Activated CD8-positive, alpha-beta memory T cell treated with anti-CD3 and anti-CD28 coated beads for 4 hours (primary cell): Measurements from ENCODE around the gene PLXNA1.

Source experiments
- DNase-seq, 2 donors: peaks; one replicate each; pipeline ENCODE4 v3.0.0-alpha.2; 2020; ENCODE audit warnings: low read depth in 2 of 2

PLXNA1 gene

DNA sequence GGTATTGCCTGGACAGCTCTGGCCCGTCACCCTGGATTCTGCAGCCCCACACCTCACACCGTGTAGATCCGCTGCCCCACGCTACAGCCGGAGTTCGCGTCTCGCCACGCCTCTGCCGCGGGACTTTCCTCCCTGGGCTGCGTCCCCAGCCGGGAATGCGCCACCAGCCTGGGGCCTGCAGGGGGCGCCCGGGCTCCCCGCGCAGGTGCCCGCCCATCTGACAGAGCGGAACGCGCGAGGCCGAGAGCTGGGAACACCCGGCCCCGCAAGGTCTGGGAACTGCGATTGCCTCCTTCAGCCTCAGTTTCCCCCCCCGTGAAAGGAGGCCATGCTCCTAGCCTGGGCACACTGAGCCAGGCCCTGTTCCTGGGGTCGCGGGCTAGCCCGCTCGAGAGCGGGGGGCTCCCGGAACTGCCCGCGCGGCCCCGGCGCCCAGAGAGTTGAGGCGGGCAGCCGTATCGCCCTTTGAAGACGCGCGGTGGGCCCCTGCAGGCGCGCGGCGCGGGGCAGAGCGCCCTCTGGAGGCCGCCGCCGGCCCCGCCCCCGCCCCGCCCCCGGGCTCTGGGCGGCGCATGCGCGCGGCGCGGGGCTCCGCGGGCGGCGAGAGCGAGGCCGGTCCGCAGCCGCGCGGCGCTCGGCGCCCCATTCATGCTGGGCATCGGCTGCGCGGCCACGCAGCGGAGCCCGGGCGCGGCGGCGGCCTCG, at the start of gene PLXNA1:
Gene PLXNA1, plus strand, starts transcription at position 645 of the 705 bp plus-strand sequence. CDS start 5,479 bp downstream, outside the sequence.
- peak; percentile 69 to 74 for DNase-seq

DNA sequence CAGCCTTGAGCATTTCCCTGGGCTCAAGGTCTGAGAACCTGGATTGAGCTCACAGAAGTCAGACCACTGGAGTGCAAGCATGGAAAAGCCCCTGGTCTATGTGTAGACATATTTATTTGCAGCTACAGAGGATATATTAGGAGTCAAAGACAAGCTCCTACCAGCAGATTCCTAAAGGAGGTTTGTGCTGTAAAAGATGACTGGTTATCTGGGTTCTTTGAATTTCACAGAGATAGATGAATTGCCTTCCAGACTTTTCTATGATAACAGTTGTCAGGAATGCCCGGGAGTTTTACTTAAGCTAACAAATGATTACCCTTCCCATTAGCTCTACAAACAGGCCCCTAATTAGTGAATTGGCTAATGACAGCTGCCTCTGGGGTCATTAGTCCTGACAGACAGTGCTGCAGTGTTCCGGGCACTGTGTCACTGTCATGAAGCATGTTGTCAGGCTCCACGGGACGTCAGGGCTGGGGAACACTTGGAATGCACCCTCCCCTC, 48.8 kb upstream of the PLXNA1 start:
- no peak for DNase-seq

DNA sequence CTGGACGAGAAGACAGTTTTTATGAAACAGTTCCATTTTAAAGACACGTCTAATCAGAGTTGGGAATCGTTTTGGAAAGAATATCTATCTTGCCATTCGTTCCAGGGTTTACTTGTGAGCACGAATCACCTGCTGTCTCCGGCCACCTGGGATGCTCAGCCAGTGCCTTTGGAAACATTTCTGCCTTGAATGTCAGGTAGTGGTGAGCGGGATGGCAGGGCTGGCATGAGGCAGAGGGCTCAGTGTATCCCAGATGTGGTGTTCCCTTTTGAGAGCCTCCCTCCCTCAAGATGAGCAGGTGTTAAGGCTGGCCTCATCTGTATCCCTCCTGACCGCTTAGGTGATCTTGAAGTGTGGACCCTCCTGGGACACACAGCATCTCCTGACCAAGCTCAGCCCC, 47.9 kb upstream of the PLXNA1 start:
- DNase-seq = no peak

DNA sequence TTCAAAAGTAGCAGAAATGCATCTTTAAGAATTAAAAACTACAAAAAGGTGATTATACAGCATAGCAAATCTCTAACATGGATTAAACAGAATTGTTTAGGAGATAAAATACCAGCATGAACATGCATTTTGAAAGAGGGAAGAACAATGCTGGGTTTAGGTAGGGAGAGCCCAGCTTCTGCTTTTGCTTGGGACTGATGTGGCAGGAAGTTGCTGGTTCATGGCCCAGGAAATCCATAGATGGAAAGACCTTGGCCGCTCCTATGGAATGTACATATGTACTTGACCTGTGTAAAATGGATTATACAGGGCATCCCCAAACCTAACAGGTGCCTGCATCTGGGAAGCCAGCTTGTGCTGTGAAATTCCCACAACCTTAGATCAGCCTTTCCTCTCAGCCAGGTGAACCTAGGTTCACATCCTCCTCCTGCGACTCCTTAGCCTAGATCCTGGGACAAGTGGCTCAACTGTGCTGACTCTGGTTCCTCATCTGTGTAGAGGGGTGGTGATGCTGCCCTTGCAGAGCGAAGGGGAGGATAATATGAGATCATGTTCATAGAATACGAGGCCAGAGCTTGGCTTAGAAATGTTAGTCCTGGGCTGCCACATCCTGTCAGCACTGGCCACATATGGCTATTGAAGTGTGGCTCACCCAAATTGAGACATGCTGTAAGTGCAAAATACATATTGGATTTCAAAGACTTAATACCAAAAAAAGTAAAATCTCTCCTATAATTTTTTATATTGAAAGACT, 47.0 kb upstream of the PLXNA1 start:
- DNase-seq = no peak

DNA sequence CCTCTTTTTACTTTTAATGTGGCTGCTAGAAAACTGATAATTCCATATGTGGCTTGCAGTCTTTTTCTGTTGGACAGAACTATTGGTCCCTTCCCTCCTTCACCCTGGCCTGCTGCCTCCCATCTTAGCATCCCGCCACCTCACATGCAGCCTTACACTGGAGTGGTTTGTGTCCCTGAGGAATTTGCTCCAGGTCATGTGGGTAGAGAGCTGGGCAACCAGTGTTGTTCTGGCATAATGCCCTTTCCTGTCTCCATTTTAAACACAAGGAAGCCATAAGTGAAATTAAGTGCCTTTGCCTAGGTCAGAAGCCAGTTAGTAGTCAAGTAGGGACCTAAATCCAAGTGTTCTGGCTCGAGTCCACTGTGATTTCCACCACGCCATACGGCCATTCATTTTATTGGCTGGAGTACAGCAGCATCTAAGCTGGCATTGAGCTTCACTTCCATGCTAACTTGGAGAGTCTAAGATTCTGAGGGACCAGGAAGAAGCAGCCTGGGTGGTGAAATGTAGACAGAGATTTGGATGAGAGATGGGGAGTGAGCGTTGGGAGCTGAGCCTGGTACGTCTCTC, 46.0 kb upstream of the PLXNA1 start:
- DNase-seq = no peak

- no peak for DNase-seq
Observed at GRCh38 chr3:126937533-126937932, 45.4 kb upstream of the PLXNA1 start.

GRCh38 chr3:126937973-126938372, 44.9 kb upstream of the PLXNA1 start:
- DNase-seq = no peak

DNA sequence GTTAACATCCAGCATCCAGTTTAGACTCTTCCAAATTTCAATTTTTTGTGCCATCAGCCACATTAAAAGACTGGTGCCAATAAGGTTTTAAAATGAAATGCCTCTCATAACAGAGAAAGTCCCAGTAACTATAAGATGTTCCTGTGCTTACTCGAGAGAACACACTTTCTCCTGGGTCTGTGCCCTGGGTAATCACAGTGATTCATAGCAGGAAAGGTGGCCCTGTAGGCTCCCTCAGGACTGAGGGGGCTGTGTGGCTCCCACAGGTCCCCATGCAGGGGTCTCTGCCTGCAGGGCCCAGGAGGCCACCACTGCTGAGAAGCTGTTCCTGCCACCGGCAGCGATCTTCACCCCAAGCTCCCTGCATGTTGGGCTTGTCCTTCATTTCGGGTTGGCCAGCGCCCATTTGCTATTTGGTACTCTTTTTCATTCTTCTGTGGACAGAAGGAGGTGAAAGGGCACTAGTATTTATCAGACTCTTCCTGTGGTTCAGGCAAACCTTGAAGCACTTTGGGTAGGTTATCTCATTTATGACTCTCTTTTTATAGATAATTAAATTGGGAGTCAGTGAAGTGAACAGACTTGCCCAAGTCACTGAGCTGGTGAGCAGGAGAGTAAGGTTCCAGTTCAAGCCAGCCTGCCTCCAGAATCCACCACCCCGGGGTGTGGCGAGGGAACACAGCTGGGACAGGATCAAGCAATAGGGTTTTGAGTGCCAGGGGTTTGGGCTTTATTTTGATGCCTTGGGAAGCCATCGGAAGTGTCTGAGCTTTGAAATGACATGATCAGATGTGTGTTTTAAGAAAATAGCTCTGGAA, 44.2 kb upstream of the PLXNA1 start:
- DNase-seq = no peak

GRCh38 chr3:126939338-126939718, 43.6 kb upstream of the PLXNA1 start:
- DNase-seq = no peak

DNA sequence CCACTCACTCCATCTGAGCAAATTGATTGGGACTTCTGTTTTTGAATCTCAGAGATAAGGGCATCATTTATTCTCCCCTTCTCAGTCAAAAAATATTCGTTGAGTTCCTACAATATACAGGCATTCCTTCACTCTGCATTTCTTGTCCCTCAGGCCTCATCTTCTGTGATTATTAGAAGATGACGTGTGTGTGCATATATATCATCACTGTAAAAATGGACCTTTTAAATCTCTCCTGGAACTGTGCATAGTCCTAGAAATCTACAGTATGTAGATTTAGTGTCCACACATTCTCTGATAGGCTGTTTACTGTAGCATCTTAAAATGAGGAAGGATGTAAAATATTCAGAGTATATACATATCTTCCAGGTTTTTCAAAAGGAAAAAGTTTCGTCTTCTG, 43.2 kb upstream of the PLXNA1 start:
- DNase-seq = no peak

DNA sequence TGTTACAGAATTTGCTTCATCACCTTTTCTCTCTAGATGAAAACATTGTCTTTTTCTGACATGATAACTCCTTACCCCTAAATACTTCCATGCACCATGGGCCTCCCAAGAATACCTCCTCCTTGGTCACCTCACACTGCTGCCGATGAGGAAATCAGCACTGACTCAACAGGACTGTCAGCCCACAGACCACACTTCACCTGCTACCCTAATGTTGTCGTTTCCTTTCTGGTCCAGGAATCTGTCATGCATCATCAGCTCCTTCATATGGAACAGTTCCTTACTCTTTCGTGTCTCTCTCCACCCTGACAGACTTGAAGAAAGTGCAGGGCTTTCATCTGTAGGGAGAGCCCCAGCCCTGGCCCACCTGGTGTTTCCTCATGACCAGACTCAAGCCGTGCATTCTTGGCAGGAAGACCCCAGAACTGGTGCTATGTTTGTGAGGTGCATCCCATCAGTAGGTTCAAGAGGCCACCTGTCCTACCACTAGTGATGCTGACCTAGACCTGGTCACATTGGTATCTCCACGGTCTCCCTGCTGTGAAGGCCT, 41.1 kb upstream of the PLXNA1 start:
- no peak for DNase-seq

DNA sequence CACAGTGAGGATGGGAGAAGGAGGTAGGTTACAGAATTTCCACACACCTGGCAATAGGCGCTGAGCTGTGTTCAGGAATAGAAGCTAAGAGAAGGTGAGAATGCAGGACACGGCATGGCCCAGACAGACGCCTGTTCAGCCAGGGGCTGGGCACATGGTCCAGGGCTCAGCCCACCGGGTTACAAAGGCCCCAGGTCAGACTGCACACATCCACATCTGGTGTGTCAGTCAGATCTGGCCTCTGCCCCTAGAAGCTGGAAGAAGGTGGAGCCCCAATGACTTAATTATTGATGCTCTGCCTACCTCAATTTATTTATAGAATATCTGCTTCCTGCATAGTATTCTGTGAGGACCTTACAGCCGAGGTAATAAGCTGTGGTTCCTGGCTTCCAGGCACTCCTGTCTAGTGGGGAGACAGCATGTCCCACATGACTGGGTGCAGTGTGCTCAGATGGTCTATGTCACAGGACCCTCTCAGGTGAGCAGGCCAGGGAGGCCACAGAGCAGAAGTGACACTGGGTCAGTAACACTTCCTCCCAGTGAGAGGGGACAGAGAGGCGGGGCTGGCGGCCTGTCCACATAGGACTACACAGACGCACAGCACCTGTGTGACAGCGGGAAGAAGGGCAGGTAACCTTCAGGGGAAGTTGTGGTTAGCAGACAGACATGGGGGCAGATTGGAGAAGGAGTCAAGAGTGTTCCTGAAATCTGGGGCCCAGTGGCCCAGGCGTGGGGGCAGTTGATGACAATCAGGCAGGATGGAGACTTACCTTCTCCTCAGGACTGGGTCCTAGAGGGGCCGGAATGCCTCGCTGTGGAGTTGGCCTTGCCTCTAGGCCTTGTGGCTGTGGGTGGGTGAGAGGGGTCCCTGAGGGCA, 38.6 kb upstream of the PLXNA1 start:
- no peak for DNase-seq

GRCh38 chr3:126945171-126945721, 37.7 kb upstream of the PLXNA1 start:
- no peak for DNase-seq

GRCh38 chr3:126945891-126946290, 37.0 kb upstream of the PLXNA1 start:
- DNase-seq = no peak

DNA sequence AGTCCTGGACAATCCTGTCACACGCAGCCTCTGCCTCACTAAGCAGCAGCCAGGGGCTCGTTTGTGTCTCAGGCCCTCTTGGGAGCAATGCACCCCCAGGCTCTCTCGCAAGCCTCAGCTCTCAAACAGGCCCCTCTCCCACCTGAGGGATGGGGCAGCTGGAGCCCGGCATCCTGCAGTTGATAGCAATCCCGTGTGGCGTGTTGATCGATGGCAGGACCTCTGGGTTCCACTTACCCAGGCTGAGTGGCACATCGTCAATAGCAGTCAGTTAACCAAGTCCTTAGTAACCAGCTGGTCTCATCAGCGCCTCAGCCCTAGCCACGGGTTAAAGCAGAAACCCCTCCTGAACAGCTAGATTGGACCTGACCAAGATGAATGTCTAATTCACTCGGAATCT, 36.5 kb upstream of the PLXNA1 start:
- no peak for DNase-seq

DNA sequence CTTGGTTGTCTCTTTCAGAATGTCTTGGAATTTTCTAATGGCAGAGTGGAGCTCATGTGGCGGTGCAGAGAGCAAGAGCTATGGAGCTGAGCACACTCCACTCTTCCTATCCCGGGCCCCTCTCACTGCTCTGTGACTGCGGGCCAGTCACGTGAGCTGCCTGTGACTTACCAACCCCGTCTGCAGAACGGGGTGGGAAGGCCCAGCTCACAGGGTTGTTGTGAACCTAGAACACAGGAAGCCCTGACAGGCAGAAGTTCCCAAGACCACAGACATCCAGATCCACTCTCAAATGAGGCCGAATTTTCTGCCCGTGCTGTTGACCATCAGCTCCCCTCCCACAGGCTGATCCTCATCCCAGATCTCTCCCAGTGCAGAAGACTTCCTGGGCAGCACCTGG, 35.5 kb upstream of the PLXNA1 start:
- DNase-seq = no peak

DNA sequence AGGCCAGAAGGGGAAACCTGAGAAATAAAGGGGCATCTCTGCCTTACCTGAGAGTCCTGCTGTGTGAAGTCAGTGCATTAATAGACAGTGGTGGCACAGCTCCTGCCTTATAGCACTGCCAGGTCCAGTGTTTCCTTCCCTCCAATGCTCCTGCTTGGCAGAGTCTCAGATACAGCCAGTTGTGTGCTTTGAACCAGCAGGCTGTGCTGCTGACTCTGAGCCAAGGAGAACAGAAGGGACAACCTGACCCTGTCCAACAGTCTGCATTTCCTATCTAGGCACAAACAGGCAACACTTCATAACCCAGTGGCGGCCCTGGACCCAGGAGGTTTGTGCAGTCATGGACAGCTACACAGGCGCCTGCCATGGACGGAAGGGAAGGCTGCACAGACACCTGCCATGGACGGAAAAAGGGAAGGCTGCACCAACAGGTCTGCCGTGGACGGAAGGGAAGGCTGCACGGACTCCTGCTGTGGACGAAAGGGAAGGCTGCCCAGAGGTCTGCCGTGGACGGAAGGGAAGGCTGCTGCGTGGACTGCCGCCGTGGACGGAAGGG, 33.9 kb upstream of the PLXNA1 start:
- no peak for DNase-seq

DNA sequence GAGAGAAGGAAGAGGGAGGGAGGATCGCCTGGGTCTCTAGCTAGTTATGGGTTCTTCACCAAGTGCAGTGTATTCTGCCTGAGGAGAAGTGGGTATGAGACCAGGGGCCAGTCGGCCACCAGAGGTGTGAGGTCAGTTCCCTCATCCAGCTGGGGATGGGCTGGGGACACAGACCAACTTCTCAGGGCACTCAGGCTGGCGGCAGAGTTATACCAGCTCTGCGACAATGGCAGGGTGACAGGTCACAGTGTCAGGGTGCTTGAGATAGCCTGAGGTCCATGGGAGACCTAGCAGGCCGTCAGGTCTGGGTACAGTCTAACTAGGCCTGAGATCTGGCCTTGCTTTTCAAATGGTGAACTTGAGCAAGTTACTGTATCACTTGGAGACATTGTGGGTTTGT, 31.4 kb upstream of the PLXNA1 start:
- no peak for DNase-seq

- no peak for DNase-seq
Observed at GRCh38 chr3:126952261-126952982, 30.5 kb upstream of the PLXNA1 start.
